A673 (cell line): Measurements from ENCODE around the gene SLC2A1.

Experiments
- EZH2 ChIP-seq: fragments of 200-600 bp; sonication (generic); IDR thresholded peaks from 2 replicates; pipeline ENCODE4 v1.6.1; 2017; ENCODE audit warnings: borderline replicate concordance, low read depth, mild to moderate bottlenecking, mixed read lengths, antibody characterized with exemption, low read length; ENCODE audit not compliant: poor library complexity, severe bottlenecking
- TF ChIP-seq, protein P1 (sequence below): fragments of 300-800, 200-600 bp; sonication (generic); conservative IDR thresholded peaks from 2 replicates; pipeline ENCODE4 v1.5.1; 2017; ENCODE audit warnings: low read depth, mild to moderate bottlenecking, antibody characterized with exemption, low read length, moderate library complexity, mixed read lengths

- TF ChIP-seq, protein P1, sequence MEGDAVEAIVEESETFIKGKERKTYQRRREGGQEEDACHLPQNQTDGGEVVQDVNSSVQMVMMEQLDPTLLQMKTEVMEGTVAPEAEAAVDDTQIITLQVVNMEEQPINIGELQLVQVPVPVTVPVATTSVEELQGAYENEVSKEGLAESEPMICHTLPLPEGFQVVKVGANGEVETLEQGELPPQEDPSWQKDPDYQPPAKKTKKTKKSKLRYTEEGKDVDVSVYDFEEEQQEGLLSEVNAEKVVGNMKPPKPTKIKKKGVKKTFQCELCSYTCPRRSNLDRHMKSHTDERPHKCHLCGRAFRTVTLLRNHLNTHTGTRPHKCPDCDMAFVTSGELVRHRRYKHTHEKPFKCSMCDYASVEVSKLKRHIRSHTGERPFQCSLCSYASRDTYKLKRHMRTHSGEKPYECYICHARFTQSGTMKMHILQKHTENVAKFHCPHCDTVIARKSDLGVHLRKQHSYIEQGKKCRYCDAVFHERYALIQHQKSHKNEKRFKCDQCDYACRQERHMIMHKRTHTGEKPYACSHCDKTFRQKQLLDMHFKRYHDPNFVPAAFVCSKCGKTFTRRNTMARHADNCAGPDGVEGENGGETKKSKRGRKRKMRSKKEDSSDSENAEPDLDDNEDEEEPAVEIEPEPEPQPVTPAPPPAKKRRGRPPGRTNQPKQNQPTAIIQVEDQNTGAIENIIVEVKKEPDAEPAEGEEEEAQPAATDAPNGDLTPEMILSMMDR: no peak
- no peak for TF ChIP-seq EZH2
These were observed 82.7 kb downstream of the SLC2A1 start for GRCh38 chr1:42876009-42876408.
